DOHH2 (cell line): ENCODE measurements around the gene EPN2.

Experiments used
- EZH2phosphoT487 ChIP-seq: fragments of 200-600 bp; sonication (generic); IDR thresholded peaks from 2 replicates; pipeline ENCODE4 v1.6.1; 2017; ENCODE audit warnings: borderline replicate concordance, mild to moderate bottlenecking, antibody characterized with exemption, low read length, moderate library complexity, mixed read lengths
- TF ChIP-seq, protein P1 (sequence below): fragments of 200-600 bp; sonication (generic); IDR thresholded peaks from one replicate; pipeline ENCODE4 v1.5.1; 2014; ENCODE audit warnings: antibody characterized with exemption, mild to moderate bottlenecking, low read depth, low read length; ENCODE audit not compliant: poor library complexity, severe bottlenecking

DNA sequence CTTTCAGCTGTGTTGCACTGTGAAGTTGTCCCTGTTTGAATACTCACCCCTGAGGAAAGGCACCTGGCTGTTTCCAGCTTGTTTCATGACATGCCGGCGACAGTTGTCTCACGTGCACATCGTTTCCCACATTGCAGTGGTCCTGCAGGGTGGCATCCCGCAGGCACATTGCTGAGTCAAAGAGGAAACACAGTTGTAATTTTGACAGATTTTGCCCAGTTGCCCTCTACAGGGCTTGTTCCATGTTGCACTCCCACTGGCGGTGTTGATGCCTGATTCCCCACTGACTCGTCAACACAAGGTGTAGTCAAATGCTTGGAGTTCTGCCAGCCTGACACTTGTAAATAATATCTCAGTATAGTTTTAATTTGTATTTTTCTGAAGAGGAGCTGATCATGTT lies 23.8 kb downstream of the EPN2 start:
- TF ChIP-seq, protein P1, sequence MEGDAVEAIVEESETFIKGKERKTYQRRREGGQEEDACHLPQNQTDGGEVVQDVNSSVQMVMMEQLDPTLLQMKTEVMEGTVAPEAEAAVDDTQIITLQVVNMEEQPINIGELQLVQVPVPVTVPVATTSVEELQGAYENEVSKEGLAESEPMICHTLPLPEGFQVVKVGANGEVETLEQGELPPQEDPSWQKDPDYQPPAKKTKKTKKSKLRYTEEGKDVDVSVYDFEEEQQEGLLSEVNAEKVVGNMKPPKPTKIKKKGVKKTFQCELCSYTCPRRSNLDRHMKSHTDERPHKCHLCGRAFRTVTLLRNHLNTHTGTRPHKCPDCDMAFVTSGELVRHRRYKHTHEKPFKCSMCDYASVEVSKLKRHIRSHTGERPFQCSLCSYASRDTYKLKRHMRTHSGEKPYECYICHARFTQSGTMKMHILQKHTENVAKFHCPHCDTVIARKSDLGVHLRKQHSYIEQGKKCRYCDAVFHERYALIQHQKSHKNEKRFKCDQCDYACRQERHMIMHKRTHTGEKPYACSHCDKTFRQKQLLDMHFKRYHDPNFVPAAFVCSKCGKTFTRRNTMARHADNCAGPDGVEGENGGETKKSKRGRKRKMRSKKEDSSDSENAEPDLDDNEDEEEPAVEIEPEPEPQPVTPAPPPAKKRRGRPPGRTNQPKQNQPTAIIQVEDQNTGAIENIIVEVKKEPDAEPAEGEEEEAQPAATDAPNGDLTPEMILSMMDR, result no peak
- no peak for TF ChIP-seq EZH2phosphoT487
